Neuron (in vitro differentiated cells): Measurements from ENCODE around the gene ARMC2.

Experiments
- H2AFZ ChIP-seq: one replicate; pipeline ENCODE4 v1.6.1; 2013; ENCODE audit warnings: low read depth, mild to moderate bottlenecking, inconsistent platforms, low read length, moderate library complexity
- H3K27me3 ChIP-seq: one replicate; pipeline ENCODE4 v1.6.1; 2013; ENCODE audit warnings: low read length; ENCODE audit not compliant: insufficient read depth
- H3K36me3 ChIP-seq: one replicate; pipeline ENCODE4 v1.6.1; 2013; ENCODE audit warnings: low read length; ENCODE audit not compliant: insufficient read depth
- H3K4me1 ChIP-seq: one replicate; pipeline ENCODE4 v1.6.1; 2013; ENCODE audit warnings: low read length; ENCODE audit not compliant: insufficient read depth
- H3K4me3 ChIP-seq: 2 replicates; pipeline ENCODE4 v1.5.1; 2013; ENCODE audit warnings: mild to moderate bottlenecking, low read length, moderate library complexity
- H3K9me3 ChIP-seq: one replicate; pipeline ENCODE4 v1.6.1; 2013; ENCODE audit warnings: low read length

The ARMC2 gene

DNA sequence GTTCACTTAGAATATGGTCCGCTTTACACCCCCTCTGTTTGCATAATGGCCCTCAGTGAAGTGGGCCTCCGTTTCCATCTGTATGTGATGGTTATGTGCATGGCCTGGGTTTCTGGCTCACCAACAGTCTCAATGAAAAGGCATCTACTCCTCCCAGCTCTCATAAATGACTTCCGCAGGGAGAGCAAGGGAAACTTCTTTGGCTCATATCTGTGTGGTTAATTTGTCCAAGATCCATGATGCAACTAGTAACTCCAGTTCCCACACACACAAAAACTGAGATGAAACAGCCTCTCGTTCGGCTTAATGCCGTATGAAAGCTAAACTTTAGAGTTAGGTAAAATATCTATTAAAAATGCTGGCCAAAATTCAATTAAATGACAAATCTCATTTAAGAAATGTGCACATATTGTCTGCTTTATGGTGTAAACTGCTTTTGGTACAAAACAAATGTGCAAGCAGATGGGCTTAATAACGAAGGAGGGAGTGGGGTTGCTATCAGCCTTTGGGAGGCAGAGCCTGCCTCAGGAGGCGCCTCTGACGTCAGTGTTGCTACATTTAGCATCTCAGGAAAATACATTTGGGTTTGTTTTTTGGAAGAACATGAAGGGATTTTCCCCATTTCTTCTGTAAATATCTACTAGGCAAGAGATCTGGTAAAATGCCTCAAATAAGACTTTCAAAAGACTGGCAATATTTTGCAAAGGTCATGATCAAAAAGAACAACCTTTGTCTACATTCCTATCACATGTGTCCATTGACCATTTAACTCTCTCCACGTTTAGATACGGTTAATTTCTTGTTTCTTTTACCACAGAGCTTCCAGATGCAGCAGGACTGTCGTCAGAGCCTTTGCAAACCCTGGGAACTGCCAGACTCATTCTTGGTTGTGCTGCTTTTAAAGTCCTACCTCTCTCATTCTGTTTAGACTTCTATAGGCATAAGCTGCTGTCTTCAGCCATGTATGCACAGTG lies 96.8 kb downstream of the ARMC2 start:
- Histone ChIP-seq H3K36me3 (no peaks in the 10 kb centered on the region), H3K4me3 (no peak overlapping the region), H3K27me3 (no peaks in the 10 kb centered on the region)

DNA sequence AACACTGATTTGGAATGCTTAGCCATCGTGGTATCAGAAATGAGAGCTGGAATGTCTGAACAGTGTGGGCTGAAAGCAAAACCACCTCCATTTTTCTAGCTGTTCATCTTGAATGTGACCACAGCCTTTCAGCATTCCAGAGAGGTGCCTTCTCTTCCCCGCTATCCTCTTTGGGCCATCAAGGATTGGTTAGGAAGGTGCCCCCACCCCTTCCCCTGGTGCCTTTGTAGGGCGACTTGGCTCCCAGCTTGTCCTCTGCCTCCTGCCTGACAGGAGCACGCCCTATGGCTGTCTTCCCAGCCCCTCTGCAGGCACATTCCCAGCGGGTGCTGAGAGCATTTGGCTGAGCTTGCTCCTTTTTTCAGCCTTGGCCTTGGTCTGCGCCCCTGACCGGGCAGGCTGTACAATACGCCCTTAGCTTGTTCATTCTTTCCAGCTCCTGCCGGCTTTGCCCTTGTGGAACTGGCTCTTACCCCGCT lies 97.5 kb downstream of the ARMC2 start:
- Histone ChIP-seq H3K4me1 (peaks cover 10% of the 10 kb centered on the region), H3K36me3 (no peaks in the 10 kb centered on the region), H3K4me3 (no peak overlapping the region), H3K9me3 (no peaks in the 10 kb centered on the region), H3K27me3 (no peaks in the 10 kb centered on the region), H2AFZ (no peak overlapping the region)

More for the DNA sequence above, 96.8 kb downstream of the ARMC2 start:
- Histone ChIP-seq H3K4me1 (peaks cover 10% of the 10 kb centered on the region), H2AFZ (no peak overlapping the region), H3K9me3 (no peaks in the 10 kb centered on the region)

GRCh38 chr6:108946695-108947094 lies 98.5 kb downstream of the ARMC2 start:
- Histone ChIP-seq H2AFZ (no peak overlapping the region), H3K27me3 (no peaks in the 10 kb centered on the region), H3K4me3 (no peak overlapping the region), H3K36me3 (no peaks in the 10 kb centered on the region), H3K4me1 (peaks cover 10% of the 10 kb centered on the region), H3K9me3 (no peaks in the 10 kb centered on the region)

GRCh38 chr6:108947114-108947854 lies 99.1 kb downstream of the ARMC2 start:
- no peaks in the 10 kb centered on the region for H3K9me3 ChIP-seq
- H3K36me3 ChIP-seq = no peaks in the 10 kb centered on the region
- H3K27me3 ChIP-seq = no peaks in the 10 kb centered on the region
- H3K4me3 ChIP-seq = no peak overlapping the region
- peaks cover 10% of the 10 kb centered on the region for H3K4me1 ChIP-seq
- no peak overlapping the region for H2AFZ ChIP-seq

- no peaks in the 10 kb centered on the region for H3K36me3 ChIP-seq
- H2AFZ ChIP-seq = no peak overlapping the region
- no peak overlapping the region for H3K4me3 ChIP-seq
- no peaks in the 10 kb centered on the region for H3K9me3 ChIP-seq
- peaks cover 10% of the 10 kb centered on the region for H3K4me1 ChIP-seq
- H3K27me3 ChIP-seq = no peaks in the 10 kb centered on the region
Observed at GRCh38 chr6:108948181-108948661, 100.0 kb downstream of the ARMC2 start.

- Histone ChIP-seq H3K4me1 (no peaks in the 10 kb centered on the region), H3K27me3 (no peaks in the 10 kb centered on the region)
Observed at GRCh38 chr6:108951351-108951953, 103.2 kb downstream of the ARMC2 start.

GRCh38 chr6:108952776-108953486 lies 104.7 kb downstream of the ARMC2 start:
- Histone ChIP-seq H3K27me3 (no peaks in the 10 kb centered on the region), H3K4me3 (no peak overlapping the region), H3K4me1 (no peaks in the 10 kb centered on the region), H3K9me3 (no peaks in the 10 kb centered on the region), H3K36me3 (no peaks in the 10 kb centered on the region), H2AFZ (no peak overlapping the region)

More at GRCh38 chr6:108951351-108951953, 103.2 kb downstream of the ARMC2 start:
- Histone ChIP-seq H3K4me3 (no peak overlapping the region), H2AFZ (no peak overlapping the region), H3K9me3 (no peaks in the 10 kb centered on the region), H3K36me3 (no peaks in the 10 kb centered on the region)

DNA sequence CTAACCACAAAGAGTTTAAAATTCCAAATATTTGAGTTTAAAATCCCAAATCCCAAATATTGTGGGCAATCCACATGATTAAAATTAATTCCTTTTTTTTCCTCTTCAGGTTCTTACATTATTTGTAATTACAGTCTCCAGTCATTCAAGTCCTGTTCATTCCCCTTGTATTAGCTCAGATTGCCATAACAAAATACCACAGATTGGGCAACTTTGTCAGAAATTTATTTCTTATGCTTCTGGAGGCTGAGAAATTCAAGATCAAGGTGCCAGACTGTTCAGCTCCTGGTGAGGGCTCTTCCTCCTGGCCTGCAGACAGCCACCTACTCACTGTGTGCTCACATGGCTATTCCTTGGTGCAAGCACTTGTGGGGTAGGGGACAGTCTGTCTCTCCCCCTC lies 105.5 kb downstream of the ARMC2 start:
- Histone ChIP-seq H3K9me3 (no peaks in the 10 kb centered on the region), H3K4me1 (no peaks in the 10 kb centered on the region), H3K4me3 (no peak overlapping the region), H2AFZ (no peak overlapping the region), H3K36me3 (no peaks in the 10 kb centered on the region), H3K27me3 (no peaks in the 10 kb centered on the region)

DNA sequence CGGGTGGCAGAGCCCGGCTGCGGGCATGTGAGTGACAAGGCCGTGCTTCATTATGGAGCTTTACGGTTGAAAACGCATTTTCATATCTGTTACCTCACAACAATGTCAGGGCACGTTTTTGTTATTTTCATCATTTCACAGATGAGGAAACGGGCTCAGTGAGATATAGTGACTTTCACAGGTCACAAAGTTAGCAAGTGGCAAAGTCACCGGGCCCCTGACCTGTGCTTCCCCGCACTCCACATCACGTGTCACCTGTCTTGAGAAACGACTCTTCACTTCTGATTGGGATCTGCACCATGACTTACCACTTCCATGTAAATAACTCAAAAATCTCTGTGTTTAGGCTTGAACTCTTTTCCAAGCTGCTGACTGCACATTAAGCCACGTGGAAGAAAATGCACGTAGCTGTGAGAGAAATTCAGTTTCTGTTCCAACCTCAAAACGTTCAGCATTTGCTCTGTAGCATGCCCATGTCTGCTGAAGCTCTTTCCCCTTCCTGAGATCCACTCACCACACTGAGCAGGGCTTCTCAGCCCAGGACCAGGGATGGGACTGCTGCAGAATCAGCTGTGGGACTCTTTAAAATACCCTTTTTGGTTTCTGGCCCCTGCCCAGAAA lies 107.2 kb downstream of the ARMC2 start:
- H3K4me3 ChIP-seq = no peak overlapping the region
- H3K36me3 ChIP-seq = no peaks in the 10 kb centered on the region
- H3K4me1 ChIP-seq = no peaks in the 10 kb centered on the region
- no peaks in the 10 kb centered on the region for H3K9me3 ChIP-seq
- H2AFZ ChIP-seq = no peak overlapping the region
- H3K27me3 ChIP-seq = no peaks in the 10 kb centered on the region

GRCh38 chr6:108957221-108957620 lies 109.0 kb downstream of the ARMC2 start:
- Histone ChIP-seq H3K36me3 (no peaks in the 10 kb centered on the region), H3K4me3 (no peak overlapping the region), H3K4me1 (no peaks in the 10 kb centered on the region), H2AFZ (no peak overlapping the region), H3K27me3 (no peaks in the 10 kb centered on the region), H3K9me3 (no peaks in the 10 kb centered on the region)

GRCh38 chr6:108958900-108959770 lies 110.9 kb downstream of the ARMC2 start:
- Histone ChIP-seq H3K4me1 (no peaks in the 10 kb centered on the region), H3K4me3 (no peak overlapping the region), H2AFZ (no peak overlapping the region), H3K9me3 (no peaks in the 10 kb centered on the region), H3K27me3 (no peaks in the 10 kb centered on the region), H3K36me3 (no peaks in the 10 kb centered on the region)
